Adrenal gland (tissue), 5 donors: ENCODE results near the gene KIRREL3.

Experiments used
- CTCF ChIP-seq, 6 experiments: fragments of 450-650 bp in 4 of 6; fragments of 200-600 bp in 2 of 6; sonication (generic) in 1 of 6; IDR thresholded peaks; 1 replicate in 5 of 6; 2 replicates in 1 of 6; pipeline versions ENCODE4 v1.5.1 to v1.8.0; 2016 to 2021; ENCODE audit warnings: antibody characterized with exemption in 6 of 6, mild to moderate bottlenecking in 2 of 6, moderate library complexity in 1 of 6
- POLR2A ChIP-seq, 2 donors: fragments of 450-650 bp; IDR thresholded peaks; one replicate each; pipeline ENCODE4 v1.6.1; 2017; ENCODE audit warnings: antibody characterized with exemption in 2 of 2, mild to moderate bottlenecking in 2 of 2, moderate library complexity in 1 of 2
- donor health status: DM: no; HTN: no; CAD: no.

- TF ChIP-seq CTCF (IDR thresholded peaks at IDR 0.05) (no peak), POLR2A (IDR thresholded peaks at IDR 0.05) (no peak)
Measured at GRCh38 chr11:126662035-126662790, 338.4 kb downstream of the KIRREL3 start.
